Liver (tissue), 9 donors: ENCODE results near the gene ABCB9. TPM values are rescaled to one million over a fixed set of nuclear protein-coding genes. Genes with fewer than 3 reads are reported as not detected.
"Not testable (repeated sequence)": the region's sequence is repeated elsewhere in the genome, so short reads cannot be mapped to it uniquely, and the experiment has no call there.

Experiments used
- DNase-seq: peaks from one replicate; pipeline ENCODE4 v3.0.0-alpha.2; 2017; ENCODE audit warnings: low spot score
- H3K27ac ChIP-seq, 2 donors: one replicate each; pipeline ENCODE4 v1.7.0; 2013; ENCODE audit warnings: inconsistent platforms in 2 of 2, low read length in 2 of 2, control low read depth in 1 of 2, low read depth in 1 of 2, mild to moderate bottlenecking in 1 of 2
- H3K27me3 ChIP-seq, 4 donors: one replicate each; pipeline versions ENCODE4 v1.6.1 to v1.7.0; 2013; ENCODE audit warnings: low read length in 3 of 4, inconsistent platforms in 1 of 4, mild to moderate bottlenecking in 1 of 4, moderate library complexity in 1 of 4; ENCODE audit not compliant: control insufficient read depth in 4 of 4, insufficient read depth in 4 of 4
- H3K36me3 ChIP-seq, 4 donors: one replicate each; pipeline versions ENCODE4 v1.6.1 to v1.7.0; 2013; ENCODE audit warnings: low read length in 3 of 4, mild to moderate bottlenecking in 3 of 4, low read depth in 1 of 4, moderate library complexity in 1 of 4; ENCODE audit not compliant: control insufficient read depth in 4 of 4, insufficient read depth in 3 of 4
- H3K4me1 ChIP-seq, 4 donors: one replicate each; pipeline versions ENCODE4 v1.6.1 to v1.7.0; 2013; ENCODE audit warnings: low read length in 3 of 4, mild to moderate bottlenecking in 3 of 4, moderate library complexity in 1 of 4; ENCODE audit not compliant: control insufficient read depth in 4 of 4, insufficient read depth in 4 of 4
- H3K4me3 ChIP-seq, 3 donors: one replicate each; pipeline versions ENCODE4 v1.6.1 to v1.7.0; 2013; ENCODE audit warnings: low read length in 3 of 3, control low read depth in 1 of 3, low read depth in 1 of 3, mild to moderate bottlenecking in 1 of 3
- H3K9ac ChIP-seq, 2 donors: one replicate each; pipeline ENCODE4 v1.7.0; 2013; ENCODE audit warnings: low read length in 2 of 2, mild to moderate bottlenecking in 2 of 2, moderate library complexity in 2 of 2, control low read depth in 1 of 2, low read depth in 1 of 2
- H3K9me3 ChIP-seq, 4 donors: one replicate each; pipeline versions ENCODE4 v1.6.1 to v1.7.0; 2013; ENCODE audit warnings: low read length in 3 of 4; ENCODE audit not compliant: control insufficient read depth in 4 of 4
- EGR1 ChIP-seq, 2 donors: IDR thresholded peaks; 2 replicates each; pipeline ENCODE4 v1.6.1; 2016 to 2018; ENCODE audit warnings: antibody characterized with exemption in 2 of 2, low read depth in 2 of 2
- FOXA1 ChIP-seq: IDR thresholded peaks from 2 replicates; pipeline ENCODE4 v1.6.1; 2016; ENCODE audit warnings: antibody characterized with exemption
- FOXA2 ChIP-seq: IDR thresholded peaks from 2 replicates; pipeline ENCODE4 v1.6.1; 2016; ENCODE audit warnings: antibody characterized with exemption
- GABPA ChIP-seq, 2 donors: IDR thresholded peaks in 1 of 2; conservative IDR thresholded peaks in 1 of 2; 2 replicates each; pipeline ENCODE4 v1.6.1; 2016; ENCODE audit warnings: antibody characterized with exemption in 2 of 2, mild to moderate bottlenecking in 1 of 2, moderate library complexity in 1 of 2
- HNF4A ChIP-seq, 2 donors: conservative IDR thresholded peaks; 2 replicates each; pipeline ENCODE4 v1.6.1; 2016; ENCODE audit warnings: antibody characterized with exemption in 2 of 2, mild to moderate bottlenecking in 2 of 2
- HNF4G ChIP-seq: IDR thresholded peaks from 2 replicates; pipeline ENCODE4 v1.6.1; 2016; ENCODE audit warnings: antibody characterized with exemption
- JUND ChIP-seq, 2 donors: IDR thresholded peaks; 2 replicates each; pipeline ENCODE4 v1.6.1; 2016; ENCODE audit warnings: antibody characterized with exemption in 2 of 2
- NR2F2 ChIP-seq: IDR thresholded peaks from 2 replicates; pipeline ENCODE4 v1.6.1; 2016; ENCODE audit warnings: antibody characterized with exemption
- RAD21 ChIP-seq, 2 donors: IDR thresholded peaks; 2 replicates each; pipeline ENCODE4 v1.6.1; 2016; ENCODE audit warnings: antibody characterized with exemption in 2 of 2, mild to moderate bottlenecking in 2 of 2
- RXRA ChIP-seq, 2 donors: IDR thresholded peaks; 2 replicates each; pipeline ENCODE4 v1.6.1; 2017 to 2018; ENCODE audit warnings: antibody characterized with exemption in 2 of 2, mild to moderate bottlenecking in 1 of 2
- SP1 ChIP-seq: IDR thresholded peaks from 2 replicates; pipeline ENCODE4 v1.6.1; 2018; ENCODE audit warnings: antibody characterized with exemption, mild to moderate bottlenecking
- TAF1 ChIP-seq: conservative IDR thresholded peaks from 2 replicates; pipeline ENCODE4 v1.6.1; 2016; ENCODE audit warnings: antibody characterized with exemption, mild to moderate bottlenecking
- YY1 ChIP-seq: IDR thresholded peaks from 2 replicates; pipeline ENCODE4 v1.6.1; 2016; ENCODE audit warnings: antibody characterized with exemption, mild to moderate bottlenecking
- WGBS: extraction: QIAGEN DNeasy Blood & Tissue Kit; methylation state at CpG from one replicate; pipeline ENCODE4 v1.1.7; 2013; 5-methylcytosine and 5-hydroxymethylcytosine counted together
- polyA plus RNA-seq, 2 donors: library from polyadenylated mRNA; stranded (reverse) in 1 of 2; unstranded in 1 of 2; fragments of 200-250 nt in 1 of 2; fragments of >200 nt in 1 of 2; fragmentation: Nextera tagmentation in 1 of 2; extraction: Ambion mirVana in 1 of 2; gene quantifications; one replicate each; pipeline versions ENCODE4 v1.2.1 to v1.2.3, GENCODE V29; 2013 to 2015
- total RNA-seq, 2 donors: library from RNA; depleted of rRNA; stranded (reverse); fragments of >200 nt; gene quantifications; one replicate each; pipeline ENCODE4 v1.2.3, GENCODE V29; 2014
- TF ChIP-seq, protein P1 (sequence below): IDR thresholded peaks from 2 replicates; pipeline ENCODE4 v1.6.1; 2016; ENCODE audit warnings: antibody characterized with exemption
- TF ChIP-seq, protein P2 (sequence below): fragments of 150-350 bp; IDR thresholded peaks from 2 replicates; pipeline ENCODE4 v1.5.1; 2017; ENCODE audit warnings: improper control_type of control experiment, low read depth, low read length; ENCODE audit not compliant: missing input control
- TF ChIP-seq, protein P3 (sequence below): IDR thresholded peaks from 2 replicates; pipeline ENCODE4 v1.6.1; 2016; ENCODE audit warnings: antibody characterized with exemption
- TF ChIP-seq, protein P4 (sequence below): IDR thresholded peaks from 2 replicates; pipeline ENCODE4 v1.6.1; 2016; ENCODE audit warnings: antibody characterized with exemption, mild to moderate bottlenecking
- donor health status: healthy.
- donor health status: healthy.
- donor health status: healthy.
- donor health status: healthy.
- donor health status: healthy.

Gene ABCB9
- total RNA-seq (1 to 10 TPM; 1.7 to 3.3 TPM), polyA plus RNA-seq (under 1 TPM; 0.29 to 0.90 TPM)

DNA sequence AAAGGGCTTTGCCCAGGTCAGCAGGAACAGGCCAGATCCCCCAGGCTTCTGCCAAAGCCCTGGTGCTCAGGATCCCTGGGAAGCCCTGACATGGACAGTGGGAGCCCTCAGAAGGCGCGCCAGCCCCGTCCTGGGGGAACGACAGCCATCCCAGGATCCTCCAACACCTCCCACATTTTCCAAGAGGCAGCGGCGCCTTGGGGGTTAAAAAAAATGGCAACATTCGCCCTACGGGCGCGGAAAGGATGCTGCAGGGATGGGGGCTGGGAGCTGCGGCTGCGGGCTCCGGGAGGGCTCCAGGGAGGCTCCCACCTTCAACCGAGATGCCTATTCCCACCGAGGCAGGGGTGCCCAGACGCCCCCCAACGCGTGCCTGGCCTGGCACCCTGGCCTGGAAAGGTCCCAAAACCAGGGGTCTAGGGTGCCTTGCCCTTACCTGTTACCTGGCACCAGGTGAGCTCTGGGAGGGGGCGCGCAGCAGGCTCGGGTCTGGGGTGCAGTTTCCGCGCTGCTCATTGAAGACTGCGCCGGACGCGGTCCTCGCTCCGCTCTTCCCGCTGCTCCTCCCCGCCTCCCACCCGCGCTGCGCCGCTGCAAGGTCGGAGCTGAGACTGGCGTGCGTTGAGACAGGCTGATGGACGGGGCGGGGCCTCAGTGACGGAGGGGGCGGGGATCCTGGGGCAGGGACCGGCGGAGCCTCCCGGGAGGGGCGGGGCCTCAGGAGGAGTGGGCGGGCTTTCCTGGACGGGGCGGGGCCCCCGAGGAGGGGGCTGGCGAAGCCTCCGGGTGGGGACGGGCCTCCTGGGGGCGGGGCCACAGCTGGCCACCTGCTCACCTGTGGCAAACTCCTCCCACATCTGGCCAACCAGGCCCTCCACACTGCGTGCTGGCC, at the start of gene ABCB9:
Gene ABCB9, minus strand, starts transcription at position 613 of the 892 bp plus-strand sequence. CDS start 6,228 bp downstream, outside the sequence.
- Histone ChIP-seq H3K36me3 (no peaks in the 10 kb centered on the region), H3K9ac (no peak within 1 kb of the TSS), H3K4me3 (peak within 1 kb of the TSS in 2 of 3 donors; percentile 24 to 40), H3K27ac (no peak within 1 kb of the TSS), H3K27me3 (no peaks in the 10 kb centered on the region), H3K9me3 (no peaks in the 10 kb centered on the region), H3K4me1 (peaks cover 3 to 10% (median 8%) of the 10 kb centered on the region in 4 donors)
- peak; percentile 42 for TF ChIP-seq SP1
- TF ChIP-seq RXRA (IDR thresholded peaks at IDR 0.05) = no peak
- DNase-seq = peak; percentile 99
- WGBS = 11% methylated on average over 55 of the region's 55 CpGs

DNA sequence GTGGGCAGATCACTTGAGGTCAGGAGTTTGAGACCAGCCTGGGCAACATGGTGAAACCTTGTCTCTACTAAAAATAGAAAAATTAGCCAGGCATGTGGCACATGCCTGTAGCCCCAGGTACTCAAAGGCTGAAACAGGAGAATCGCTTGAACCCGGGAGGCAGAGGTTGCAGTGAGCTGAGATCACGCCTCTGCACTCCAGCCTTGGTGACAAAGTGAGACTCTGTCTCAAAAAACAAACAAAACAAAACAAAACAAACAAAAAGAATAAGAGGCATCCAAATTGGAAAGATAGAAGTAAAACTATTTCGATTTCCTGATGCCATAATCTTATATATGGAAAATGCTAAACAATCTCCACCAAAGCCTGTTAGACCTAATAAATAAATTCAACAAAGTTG, 48.2 kb upstream of the ABCB9 start:
- H3K4me1 ChIP-seq, H3K4me3 ChIP-seq, H3K27ac ChIP-seq, H3K27me3 ChIP-seq, H3K9ac ChIP-seq, DNase-seq, H3K9me3 ChIP-seq: not testable (repeated sequence)
- H3K36me3 ChIP-seq = peaks cover 0 to 22% (median under 1%) of the 10 kb centered on the region in 4 donors
- peak in 1 of 2 donors; percentile 57 for TF ChIP-seq RXRA (IDR thresholded peaks at IDR 0.05)
- peak in 1 of 2 donors; percentile 58 for TF ChIP-seq HNF4A (conservative IDR thresholded peaks at IDR 0.05)
- WGBS = 44% methylated on average over 4 of the region's 4 CpGs

DNA sequence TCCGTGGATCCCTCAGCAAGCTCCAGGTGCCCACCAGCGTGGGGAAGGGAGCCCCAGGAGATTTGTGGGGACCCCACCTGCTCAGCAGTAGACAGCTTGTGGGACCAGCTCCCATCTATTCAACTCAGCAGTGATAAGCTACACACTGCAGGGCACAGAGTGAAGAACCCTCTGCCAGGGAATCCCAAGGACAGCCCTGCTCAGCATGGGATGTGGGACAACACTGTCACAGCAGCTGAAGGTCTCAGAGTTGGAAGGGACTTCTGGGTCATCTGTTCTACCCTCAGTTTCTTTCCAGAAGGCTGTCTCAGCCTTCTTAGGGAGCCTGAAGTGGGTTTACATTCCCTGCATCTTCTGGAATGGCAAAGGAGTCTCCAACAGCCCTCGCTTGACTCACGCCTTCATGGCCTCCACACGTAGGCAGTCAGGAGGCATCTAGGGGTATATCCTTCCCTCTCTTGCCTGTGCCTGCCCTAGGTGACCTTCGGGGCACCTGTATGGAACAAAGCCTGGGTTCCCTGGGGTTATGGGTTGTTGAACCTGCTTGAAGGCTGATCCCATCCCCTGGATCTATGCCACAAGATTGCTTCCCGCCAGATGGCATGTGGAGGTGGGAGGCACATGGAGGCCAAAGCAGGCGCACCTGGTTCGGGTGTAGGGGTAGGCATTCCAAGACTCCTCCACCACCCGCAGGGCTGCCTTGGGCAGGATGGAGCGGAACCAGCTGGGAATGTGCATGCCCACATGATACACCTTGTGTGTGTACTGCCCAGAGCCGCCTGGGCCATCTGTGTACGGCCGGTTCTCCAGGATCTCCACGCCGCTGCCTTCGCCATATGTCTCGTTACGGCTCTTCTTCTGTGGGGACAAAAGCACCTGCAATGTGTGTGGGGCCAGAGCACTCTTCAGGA, 47.2 kb upstream of the ABCB9 start:
- TF ChIP-seq RAD21 (IDR thresholded peaks at IDR 0.05) (no peak), FOXA2 (no peak), RXRA (IDR thresholded peaks at IDR 0.05) (no peak), HNF4G (no peak), GABPA (IDR thresholded peaks at IDR 0.05 in 1 of 2, conservative IDR thresholded peaks at IDR 0.05 in 1 of 2) (no peak), EGR1 (IDR thresholded peaks at IDR 0.05; ENCODE audit: low read depth in 2 of 2) (no peak), SP1 (no peak), FOXA1 (no peak), NR2F2 (no peak), HNF4A (conservative IDR thresholded peaks at IDR 0.05) (no peak), JUND (IDR thresholded peaks at IDR 0.05) (no peak), YY1 (no peak), TAF1 (no peak)
- TF ChIP-seq, protein P1, sequence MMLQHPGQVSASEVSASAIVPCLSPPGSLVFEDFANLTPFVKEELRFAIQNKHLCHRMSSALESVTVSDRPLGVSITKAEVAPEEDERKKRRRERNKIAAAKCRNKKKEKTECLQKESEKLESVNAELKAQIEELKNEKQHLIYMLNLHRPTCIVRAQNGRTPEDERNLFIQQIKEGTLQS = no peak
- TF ChIP-seq, protein P2, sequence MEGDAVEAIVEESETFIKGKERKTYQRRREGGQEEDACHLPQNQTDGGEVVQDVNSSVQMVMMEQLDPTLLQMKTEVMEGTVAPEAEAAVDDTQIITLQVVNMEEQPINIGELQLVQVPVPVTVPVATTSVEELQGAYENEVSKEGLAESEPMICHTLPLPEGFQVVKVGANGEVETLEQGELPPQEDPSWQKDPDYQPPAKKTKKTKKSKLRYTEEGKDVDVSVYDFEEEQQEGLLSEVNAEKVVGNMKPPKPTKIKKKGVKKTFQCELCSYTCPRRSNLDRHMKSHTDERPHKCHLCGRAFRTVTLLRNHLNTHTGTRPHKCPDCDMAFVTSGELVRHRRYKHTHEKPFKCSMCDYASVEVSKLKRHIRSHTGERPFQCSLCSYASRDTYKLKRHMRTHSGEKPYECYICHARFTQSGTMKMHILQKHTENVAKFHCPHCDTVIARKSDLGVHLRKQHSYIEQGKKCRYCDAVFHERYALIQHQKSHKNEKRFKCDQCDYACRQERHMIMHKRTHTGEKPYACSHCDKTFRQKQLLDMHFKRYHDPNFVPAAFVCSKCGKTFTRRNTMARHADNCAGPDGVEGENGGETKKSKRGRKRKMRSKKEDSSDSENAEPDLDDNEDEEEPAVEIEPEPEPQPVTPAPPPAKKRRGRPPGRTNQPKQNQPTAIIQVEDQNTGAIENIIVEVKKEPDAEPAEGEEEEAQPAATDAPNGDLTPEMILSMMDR = no peak
- TF ChIP-seq, protein P3, sequence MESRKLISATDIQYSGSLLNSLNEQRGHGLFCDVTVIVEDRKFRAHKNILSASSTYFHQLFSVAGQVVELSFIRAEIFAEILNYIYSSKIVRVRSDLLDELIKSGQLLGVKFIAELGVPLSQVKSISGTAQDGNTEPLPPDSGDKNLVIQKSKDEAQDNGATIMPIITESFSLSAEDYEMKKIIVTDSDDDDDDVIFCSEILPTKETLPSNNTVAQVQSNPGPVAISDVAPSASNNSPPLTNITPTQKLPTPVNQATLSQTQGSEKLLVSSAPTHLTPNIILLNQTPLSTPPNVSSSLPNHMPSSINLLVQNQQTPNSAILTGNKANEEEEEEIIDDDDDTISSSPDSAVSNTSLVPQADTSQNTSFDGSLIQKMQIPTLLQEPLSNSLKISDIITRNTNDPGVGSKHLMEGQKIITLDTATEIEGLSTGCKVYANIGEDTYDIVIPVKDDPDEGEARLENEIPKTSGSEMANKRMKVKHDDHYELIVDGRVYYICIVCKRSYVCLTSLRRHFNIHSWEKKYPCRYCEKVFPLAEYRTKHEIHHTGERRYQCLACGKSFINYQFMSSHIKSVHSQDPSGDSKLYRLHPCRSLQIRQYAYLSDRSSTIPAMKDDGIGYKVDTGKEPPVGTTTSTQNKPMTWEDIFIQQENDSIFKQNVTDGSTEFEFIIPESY = no peak
- TF ChIP-seq, protein P4, sequence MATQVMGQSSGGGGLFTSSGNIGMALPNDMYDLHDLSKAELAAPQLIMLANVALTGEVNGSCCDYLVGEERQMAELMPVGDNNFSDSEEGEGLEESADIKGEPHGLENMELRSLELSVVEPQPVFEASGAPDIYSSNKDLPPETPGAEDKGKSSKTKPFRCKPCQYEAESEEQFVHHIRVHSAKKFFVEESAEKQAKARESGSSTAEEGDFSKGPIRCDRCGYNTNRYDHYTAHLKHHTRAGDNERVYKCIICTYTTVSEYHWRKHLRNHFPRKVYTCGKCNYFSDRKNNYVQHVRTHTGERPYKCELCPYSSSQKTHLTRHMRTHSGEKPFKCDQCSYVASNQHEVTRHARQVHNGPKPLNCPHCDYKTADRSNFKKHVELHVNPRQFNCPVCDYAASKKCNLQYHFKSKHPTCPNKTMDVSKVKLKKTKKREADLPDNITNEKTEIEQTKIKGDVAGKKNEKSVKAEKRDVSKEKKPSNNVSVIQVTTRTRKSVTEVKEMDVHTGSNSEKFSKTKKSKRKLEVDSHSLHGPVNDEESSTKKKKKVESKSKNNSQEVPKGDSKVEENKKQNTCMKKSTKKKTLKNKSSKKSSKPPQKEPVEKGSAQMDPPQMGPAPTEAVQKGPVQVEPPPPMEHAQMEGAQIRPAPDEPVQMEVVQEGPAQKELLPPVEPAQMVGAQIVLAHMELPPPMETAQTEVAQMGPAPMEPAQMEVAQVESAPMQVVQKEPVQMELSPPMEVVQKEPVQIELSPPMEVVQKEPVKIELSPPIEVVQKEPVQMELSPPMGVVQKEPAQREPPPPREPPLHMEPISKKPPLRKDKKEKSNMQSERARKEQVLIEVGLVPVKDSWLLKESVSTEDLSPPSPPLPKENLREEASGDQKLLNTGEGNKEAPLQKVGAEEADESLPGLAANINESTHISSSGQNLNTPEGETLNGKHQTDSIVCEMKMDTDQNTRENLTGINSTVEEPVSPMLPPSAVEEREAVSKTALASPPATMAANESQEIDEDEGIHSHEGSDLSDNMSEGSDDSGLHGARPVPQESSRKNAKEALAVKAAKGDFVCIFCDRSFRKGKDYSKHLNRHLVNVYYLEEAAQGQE = no peak
- Histone ChIP-seq H3K4me1 (peaks cover 0 to 3% (median under 1%) of the 10 kb centered on the region in 4 donors), H3K9ac (no peak overlapping the region), H3K4me3 (no peak overlapping the region), H3K36me3 (peaks cover 0 to 32% (median 9%) of the 10 kb centered on the region in 4 donors), H3K9me3 (no peaks in the 10 kb centered on the region), H3K27ac (no peak overlapping the region), H3K27me3 (no peaks in the 10 kb centered on the region)
- WGBS = 98% methylated on average over 19 of the region's 19 CpGs
- no peak for DNase-seq
